ENCODE results near the gene SRSF6.

GRCh38 chr20:43511879-43512278 lies 54.2 kb downstream of the SRSF6 start:
- TF ChIP-seq CTCF (IDR thresholded peaks at IDR 0.05 in 4 of 5, conservative IDR thresholded peaks at IDR 0.05 in 1 of 5) (no peak), POLR2A (IDR thresholded peaks at IDR 0.05) (no peak)
